HG03095 (cell line): Measurements from ENCODE around the gene REPIN1.

Source experiments
- ATAC-seq: cut with Tn5 transposase; IDR thresholded peaks from one replicate; pipeline ENCODE4 v1.9.1; 2021; ENCODE audit warnings: moderate library complexity; ENCODE audit not compliant: unreplicated experiment

The REPIN1 gene

GRCh38 chr7:150388709-150389531 is 20.3 kb downstream of the REPIN1 start:
- no peak for ATAC-seq

GRCh38 chr7:150389532-150389816 is 20.9 kb downstream of the REPIN1 start:
- no peak for ATAC-seq

DNA sequence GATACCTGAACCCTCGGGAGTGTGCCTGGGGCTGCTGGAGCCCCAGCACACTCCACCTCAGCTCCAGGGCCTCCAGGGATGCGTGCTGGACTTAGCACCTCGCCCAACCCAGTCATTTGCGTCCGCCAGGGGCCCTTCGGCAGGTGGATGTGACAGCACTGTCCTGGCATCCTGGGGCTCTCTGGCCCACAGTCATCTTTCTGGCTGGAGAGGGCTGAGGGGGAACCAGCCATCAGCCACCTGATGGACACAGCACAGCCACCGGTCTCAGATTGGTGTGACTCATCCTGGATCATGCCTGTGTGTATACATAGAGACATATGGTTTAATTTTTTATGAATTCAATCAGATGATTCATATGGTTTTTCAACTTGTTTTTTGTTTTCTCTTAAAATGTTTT is 21.6 kb downstream of the REPIN1 start:
- no peak for ATAC-seq

DNA sequence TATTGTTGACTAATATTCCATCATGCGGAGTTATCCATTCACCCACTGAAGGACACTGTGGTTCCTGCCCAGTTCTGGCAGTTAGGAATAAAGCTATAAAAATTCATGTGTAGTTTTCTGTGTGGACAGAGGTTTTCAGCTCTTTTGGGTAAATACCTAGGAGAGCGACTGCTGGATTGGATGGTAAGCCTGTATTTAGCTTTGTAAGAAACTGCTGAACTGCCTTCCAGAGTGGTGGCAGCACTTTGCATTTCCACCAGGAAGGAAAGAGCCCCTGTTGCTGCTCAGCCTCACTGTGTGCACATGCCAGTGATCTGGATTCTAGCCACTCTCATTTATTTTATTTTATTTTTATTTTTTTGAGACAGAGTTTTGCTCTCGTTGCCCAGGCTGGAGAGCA is 24.7 kb downstream of the REPIN1 start:
- ATAC-seq, result no peak

DNA sequence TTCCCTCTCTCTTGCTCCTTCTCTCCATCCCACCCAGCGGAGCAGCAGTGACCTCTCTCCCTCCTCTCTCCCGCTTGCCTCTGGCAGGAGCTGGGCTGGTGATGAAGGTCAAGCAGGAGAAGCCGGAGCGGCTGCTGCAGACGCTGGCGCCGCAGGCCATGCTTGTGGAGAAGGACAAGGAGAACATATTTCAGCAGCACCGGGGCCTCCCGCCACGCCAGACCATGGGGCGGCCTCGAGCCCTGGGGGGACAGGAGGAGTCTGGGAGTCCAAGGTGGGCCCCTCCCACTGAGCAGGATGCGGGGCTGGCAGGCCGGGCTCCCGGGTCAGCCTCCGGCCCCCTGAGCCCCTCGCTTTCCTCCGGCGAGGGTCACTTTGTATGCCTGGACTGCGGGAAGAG is 27.8 kb downstream of the REPIN1 start:
- ATAC-seq, result no peak

DNA sequence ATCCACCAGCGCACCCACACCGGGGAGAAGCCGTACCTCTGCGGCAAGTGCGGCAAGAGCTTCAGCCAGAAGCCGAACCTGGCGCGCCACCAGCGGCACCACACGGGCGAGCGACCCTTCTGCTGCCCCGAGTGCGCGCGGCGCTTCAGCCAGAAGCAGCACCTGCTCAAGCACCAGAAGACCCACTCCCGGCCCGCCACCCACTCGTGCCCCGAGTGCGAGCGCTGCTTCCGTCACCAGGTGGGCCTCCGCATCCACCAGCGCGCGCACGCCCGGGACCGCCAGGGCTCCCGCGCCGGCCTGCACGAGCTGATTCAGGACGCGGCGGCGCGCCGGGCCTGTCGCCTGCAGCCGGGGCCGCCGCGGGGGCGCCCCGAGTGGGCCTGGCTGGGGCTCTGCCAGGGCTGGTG is 28.2 kb downstream of the REPIN1 start:
- no peak for ATAC-seq

GRCh38 chr7:150397346-150398107 is 28.9 kb downstream of the REPIN1 start:
- ATAC-seq, result no peak

DNA sequence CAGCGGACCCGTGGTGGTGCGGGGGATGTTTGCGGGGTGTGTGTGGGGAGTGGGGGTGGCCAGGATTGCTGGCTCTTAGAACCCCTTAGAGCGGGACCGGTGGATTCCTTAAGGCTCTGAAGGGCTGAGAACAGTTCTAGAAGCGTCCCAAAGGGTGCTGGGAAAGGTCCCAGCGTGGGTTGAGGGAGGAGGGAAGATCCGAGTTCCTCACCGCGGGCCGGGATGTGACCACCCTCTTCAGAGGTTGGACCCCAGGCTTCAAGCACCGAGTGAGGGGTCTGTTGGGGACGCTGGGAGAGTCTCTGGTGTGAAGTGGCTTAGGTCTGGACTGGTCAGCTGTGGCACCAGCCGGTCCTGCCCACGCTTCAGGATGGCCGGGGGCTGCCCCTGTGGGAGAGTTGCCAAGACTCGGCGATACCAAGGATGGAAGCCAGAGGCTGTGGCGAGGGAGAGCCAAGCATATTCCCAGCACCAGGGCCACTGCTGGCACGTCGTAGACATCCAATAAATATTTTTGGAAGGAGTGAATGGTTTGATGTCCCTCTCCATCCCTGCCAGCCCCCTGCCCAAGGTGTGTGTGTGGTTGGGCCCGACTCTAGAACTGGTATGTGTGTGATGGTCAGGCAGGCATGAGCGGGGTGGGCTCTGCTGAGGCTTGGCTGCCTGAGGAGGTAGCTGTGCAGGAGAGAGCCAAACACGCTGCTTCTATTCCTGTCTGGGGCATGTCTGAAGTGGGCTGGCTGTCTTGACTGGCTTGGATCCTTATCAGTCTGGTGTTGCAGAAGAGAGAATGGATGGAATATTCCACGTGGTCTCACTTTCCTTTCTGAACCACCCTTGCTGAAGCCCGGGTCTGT is 29.7 kb downstream of the REPIN1 start:
- ATAC-seq, result no peak

- no peak for ATAC-seq
Observed at GRCh38 chr7:150398965-150399320, 30.3 kb downstream of the REPIN1 start.

- ATAC-seq, result no peak
Observed at GRCh38 chr7:150399421-150400007, 30.9 kb downstream of the REPIN1 start.

DNA sequence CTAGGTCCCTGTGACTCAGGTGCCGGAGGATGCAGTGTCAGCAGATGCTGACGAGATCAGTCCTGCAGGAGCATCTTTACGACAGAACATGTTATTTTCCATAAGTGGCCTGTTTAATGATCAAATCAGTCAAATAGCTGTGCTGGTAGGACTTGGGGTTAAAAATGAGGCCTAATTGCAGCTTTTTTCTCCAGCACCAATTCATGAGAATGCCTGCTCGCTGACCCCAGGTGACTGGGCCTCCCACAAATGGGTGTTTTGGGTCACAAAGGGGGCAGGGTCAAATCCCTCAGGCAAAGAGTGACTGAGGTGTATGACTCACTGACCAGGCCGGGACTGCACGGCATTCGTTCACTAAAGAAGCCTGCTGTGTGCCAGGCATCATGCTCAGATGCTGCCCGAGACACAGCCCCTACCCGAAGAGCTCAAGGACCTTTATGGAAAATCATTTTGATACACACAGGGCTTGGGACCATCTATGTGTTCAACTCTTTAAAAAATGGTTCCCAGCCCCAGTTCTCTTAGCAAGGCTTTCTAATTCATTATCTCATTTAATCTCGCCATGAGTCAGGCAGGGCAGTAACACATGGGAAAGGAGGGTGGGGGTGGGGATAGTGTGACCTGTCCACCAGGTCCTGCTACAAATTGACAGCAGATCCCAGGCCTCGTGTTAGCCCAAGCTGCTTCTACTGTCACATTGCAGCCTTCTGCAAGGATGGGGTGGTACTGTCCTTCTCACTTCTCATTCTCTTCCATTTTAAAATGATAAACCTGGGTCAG is 31.6 kb downstream of the REPIN1 start:
- ATAC-seq, result no peak

DNA sequence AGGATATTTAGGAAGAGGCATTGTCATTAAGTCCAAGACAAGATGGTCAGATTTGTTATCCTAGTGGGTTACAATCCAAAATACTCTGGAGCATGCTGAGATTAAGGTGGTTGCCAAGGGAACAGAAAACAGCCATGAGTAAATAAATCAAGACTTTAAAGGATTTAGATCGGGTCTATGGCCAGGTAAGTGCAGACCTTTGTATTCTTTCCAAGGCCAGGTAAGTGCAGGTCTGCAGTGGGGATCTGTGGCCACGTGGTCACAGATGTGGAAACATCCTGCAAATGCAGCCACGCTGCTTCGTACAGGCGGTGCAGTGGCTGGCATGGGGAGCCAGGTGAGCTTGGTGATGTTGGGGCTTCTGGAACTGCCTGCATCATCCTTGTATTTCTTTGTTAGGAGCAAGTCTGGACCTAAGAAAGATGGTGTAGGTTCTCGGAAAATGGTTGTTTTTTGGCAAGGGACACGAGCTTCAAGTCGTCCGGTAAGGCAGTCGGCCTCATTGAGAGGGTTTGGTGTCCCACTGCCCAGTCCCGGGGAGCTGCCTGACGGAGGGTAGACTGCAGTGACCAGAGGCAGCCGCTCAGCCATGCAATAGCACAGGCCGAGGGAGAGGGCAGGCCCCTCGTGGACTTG is 32.3 kb downstream of the REPIN1 start:
- ATAC-seq, result no peak

DNA sequence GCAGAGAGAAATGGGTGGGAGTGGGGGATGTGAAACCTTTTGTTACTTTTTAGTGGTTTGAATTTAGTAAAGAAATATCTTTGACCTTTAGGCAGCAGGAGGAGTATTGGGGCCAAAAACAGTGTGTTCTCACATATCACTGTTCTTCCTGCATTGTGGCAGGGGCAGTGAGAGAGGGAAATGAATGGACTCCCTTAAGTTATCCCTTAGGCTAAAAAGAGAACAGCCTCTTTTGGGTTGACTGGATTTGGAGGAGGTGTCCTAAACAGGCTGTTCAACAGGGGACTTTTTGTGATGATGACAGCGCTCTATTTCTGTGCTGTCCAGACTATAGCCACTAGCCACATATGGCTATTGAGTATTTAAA is 32.8 kb downstream of the REPIN1 start:
- ATAC-seq, result no peak

GRCh38 chr7:150401861-150402631 is 33.4 kb downstream of the REPIN1 start:
- no peak for ATAC-seq

- ATAC-seq, result no peak
Observed at GRCh38 chr7:150402671-150403321, 34.2 kb downstream of the REPIN1 start.

GRCh38 chr7:150403376-150404171 is 35.0 kb downstream of the REPIN1 start:
- ATAC-seq, result no peak

DNA sequence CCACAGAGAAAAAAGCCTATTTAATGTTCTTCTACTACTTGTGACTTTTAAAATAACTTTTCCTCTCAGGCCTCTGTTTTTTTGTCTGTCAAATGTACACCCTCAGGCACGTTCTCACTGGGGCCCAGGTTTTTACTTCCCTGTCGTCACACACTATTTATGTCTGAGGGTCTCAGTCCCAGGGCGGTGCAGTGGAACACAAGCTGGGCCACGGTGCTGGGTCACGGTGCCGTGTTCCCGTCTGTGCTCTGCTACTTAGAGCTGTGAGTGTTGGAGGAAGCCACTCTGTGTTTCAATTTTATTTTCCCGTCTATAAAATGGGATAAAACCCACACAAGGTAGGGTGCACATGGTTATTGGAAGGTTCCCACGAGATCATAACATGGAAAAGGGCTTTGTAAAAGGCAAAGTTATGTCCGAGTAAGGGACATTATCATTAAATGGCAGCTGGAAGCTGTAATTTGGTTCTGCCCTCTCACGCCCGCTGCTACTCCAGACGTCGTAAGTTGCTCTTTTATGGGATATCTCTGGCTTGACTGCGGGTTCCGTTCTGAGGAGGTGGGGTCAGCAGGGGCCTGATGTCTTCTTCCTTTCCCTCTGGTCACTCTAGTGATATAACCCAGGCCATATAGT is 35.7 kb downstream of the REPIN1 start:
- ATAC-seq, result no peak
